Smooth muscle cell (in vitro differentiated cells): Measurements from ENCODE around the gene PON3. TPM values are rescaled to one million over a fixed set of nuclear protein-coding genes. Genes with fewer than 3 reads are reported as not detected.

Experiments
- DNase-seq: peaks from one replicate; lab custom pipeline; 2025; ENCODE audit not compliant: unreplicated experiment; lab: John Stamatoyannopoulos, UW
- H2AFZ ChIP-seq: fragments of 200-600 bp; sonication (generic); 2 replicates; pipeline ENCODE4 v1.6.0; 2016; ENCODE audit warnings: antibody characterized with exemption, low read depth, mild to moderate bottlenecking
- H3F3A ChIP-seq: fragments of 200-600 bp; sonication (generic); 2 replicates; pipeline ENCODE4 v1.6.0; 2017; ENCODE audit warnings: antibody characterized with exemption, low read depth
- H3K27ac ChIP-seq: fragments of 200-600 bp; sonication (generic); 2 replicates; pipeline ENCODE4 v1.5.1; 2016; ENCODE audit warnings: low read depth, mild to moderate bottlenecking
- H3K27me3 ChIP-seq: fragments of 200-600 bp; sonication (generic); 2 replicates; pipeline ENCODE4 v1.6.1; 2016; ENCODE audit warnings: low read depth, mild to moderate bottlenecking
- H3K36me3 ChIP-seq: fragments of 200-600 bp; sonication (generic); 2 replicates; pipeline ENCODE4 v1.5.1; 2016; ENCODE audit warnings: low read depth
- H3K4me1 ChIP-seq: fragments of 200-600 bp; sonication (generic); 2 replicates; pipeline ENCODE4 v1.5.1; 2016; ENCODE audit warnings: low read depth
- H3K4me2 ChIP-seq: fragments of 200-600 bp; sonication (generic); 2 replicates; pipeline ENCODE4 v1.6.0; 2016; ENCODE audit warnings: mild to moderate bottlenecking
- H3K4me3 ChIP-seq: fragments of 200-600 bp; sonication (generic); 2 replicates; pipeline ENCODE4 v1.5.1; 2016; ENCODE audit warnings: mild to moderate bottlenecking
- H3K79me2 ChIP-seq: fragments of 200-600 bp; sonication (generic); 2 replicates; pipeline ENCODE4 v1.6.0; 2016; ENCODE audit warnings: low read depth, mild to moderate bottlenecking
- H3K9ac ChIP-seq: fragments of 200-600 bp; sonication (generic); 2 replicates; pipeline ENCODE4 v1.6.0; 2016; ENCODE audit warnings: low read depth
- H3K9me3 ChIP-seq: fragments of 200-600 bp; sonication (generic); replicated peaks from 2 replicates; pipeline ENCODE4 v1.5.1; 2016; ENCODE audit warnings: low read depth
- H4K20me1 ChIP-seq: fragments of 200-600 bp; sonication (generic); 2 replicates; pipeline ENCODE4 v1.6.0; 2016; ENCODE audit warnings: low read depth
- CTCF ChIP-seq: fragments of 200-600 bp; sonication (generic); IDR thresholded peaks from 2 replicates; pipeline ENCODE4 v1.5.1; 2017; ENCODE audit warnings: borderline replicate concordance, mild to moderate bottlenecking, antibody characterized with exemption; ENCODE audit not compliant: insufficient read depth, poor library complexity, severe bottlenecking
- WGBS: methylation state at CpG from one replicate; pipeline ENCODE4 v1.1.7; 2016; ENCODE audit warnings: low lambda C conversion rate; 5-methylcytosine and 5-hydroxymethylcytosine counted together
- polyA plus RNA-seq: library from polyadenylated mRNA; unstranded; fragments of >200 nt; fragmentation: Nextera tagmentation; extraction: Ambion mirVana; gene quantifications from 2 replicates; pipeline ENCODE4 v1.2.1, GENCODE V29; 2016
- total RNA-seq: library from RNA; depleted of rRNA; stranded (reverse); fragments of >200 nt; gene quantifications from 2 replicates; pipeline ENCODE4 v1.2.3, GENCODE V29; 2014

The PON3 gene
- total and polyA plus RNA-seq, 2 experiments from 2014 or later, result not detected

- 88% methylated on average over 3 of the region's 3 CpGs for WGBS
- H3K27me3 ChIP-seq, result no peaks in the 10 kb centered on the region
- no peak overlapping the region for H3K27ac ChIP-seq
- no peaks in the 10 kb centered on the region for H3K79me2 ChIP-seq
- no peak overlapping the region for H3K9ac ChIP-seq
- no peaks in the 10 kb centered on the region for H3K9me3 ChIP-seq
- H3K4me3 ChIP-seq, result no peak overlapping the region
- no peak overlapping the region for H2AFZ ChIP-seq
- no peak for TF ChIP-seq CTCF
- H3F3A ChIP-seq, result peaks cover 27% of the 10 kb centered on the region
- no peak for DNase-seq
- H3K4me2 ChIP-seq, result no peak overlapping the region
- H3K36me3 ChIP-seq, result no peaks in the 10 kb centered on the region
- H4K20me1 ChIP-seq, result no peaks in the 10 kb centered on the region
- no peaks in the 10 kb centered on the region for H3K4me1 ChIP-seq
These were observed 57.3 kb downstream of the PON3 start for GRCh38 chr7:95338832-95339231.

- DNase-seq, result no peak
- Histone ChIP-seq H3K27ac (peak overlapping the region; percentile 78), H2AFZ (no peak overlapping the region), H3K36me3 (no peaks in the 10 kb centered on the region), H3K27me3 (no peaks in the 10 kb centered on the region), H4K20me1 (no peaks in the 10 kb centered on the region), H3K4me2 (peak overlapping the region; percentile 73), H3K9ac (no peak overlapping the region), H3K4me3 (no peak overlapping the region), H3F3A (peaks cover 27% of the 10 kb centered on the region), H3K79me2 (no peaks in the 10 kb centered on the region), H3K4me1 (no peaks in the 10 kb centered on the region), H3K9me3 (no peaks in the 10 kb centered on the region)
- no peak for TF ChIP-seq CTCF
These were observed 61.1 kb downstream of the PON3 start for GRCh38 chr7:95335093-95335492.

- H3F3A ChIP-seq, result peaks cover 27% of the 10 kb centered on the region
- no peaks in the 10 kb centered on the region for H3K79me2 ChIP-seq
- H2AFZ ChIP-seq, result no peak overlapping the region
- H3K27ac ChIP-seq, result peak overlapping the region; percentile 78
- H3K9me3 ChIP-seq, result no peaks in the 10 kb centered on the region
- no peaks in the 10 kb centered on the region for H3K27me3 ChIP-seq
- H3K4me1 ChIP-seq, result no peaks in the 10 kb centered on the region
- H4K20me1 ChIP-seq, result no peaks in the 10 kb centered on the region
- no peak for DNase-seq
- H3K9ac ChIP-seq, result no peak overlapping the region
- TF ChIP-seq CTCF, result no peak
- H3K36me3 ChIP-seq, result no peaks in the 10 kb centered on the region
- H3K4me3 ChIP-seq, result no peak overlapping the region
- peak overlapping the region; percentile 73 for H3K4me2 ChIP-seq
These were observed 61.7 kb downstream of the PON3 start for GRCh38 chr7:95334447-95334846.

- Histone ChIP-seq H3F3A (peaks cover 19% of the 10 kb centered on the region), H4K20me1 (no peaks in the 10 kb centered on the region), H2AFZ (peak overlapping the region; percentile 69), H3K9me3 (no peaks in the 10 kb centered on the region), H3K36me3 (no peaks in the 10 kb centered on the region), H3K4me2 (peak overlapping the region; percentile 40), H3K79me2 (no peaks in the 10 kb centered on the region), H3K27me3 (no peaks in the 10 kb centered on the region), H3K9ac (no peak overlapping the region), H3K4me1 (no peaks in the 10 kb centered on the region), H3K27ac (no peak overlapping the region), H3K4me3 (no peak overlapping the region)
- 89% methylated on average over 1 of the region's 1 CpG for WGBS
- no peak for DNase-seq
- no peak for TF ChIP-seq CTCF
These were observed 65.2 kb downstream of the PON3 start for GRCh38 chr7:95330961-95331337.
